Choroid plexus epithelial cell (primary cell): Measurements from ENCODE around the gene CACYBP.

ENCODE experiments used
- DNase-seq: peaks from one replicate; pipeline ENCODE4 v3.0.0-alpha.2; 2010; ENCODE audit warnings: low read depth
- H3K4me3 ChIP-seq: 2 replicates; pipeline ENCODE4 v1.5.1; 2011; ENCODE audit warnings: low read depth, mild to moderate bottlenecking, control low read depth, low read length, moderate library complexity
- CTCF ChIP-seq: conservative IDR thresholded peaks from 2 replicates; pipeline ENCODE4 v1.5.1; 2011; ENCODE audit warnings: low read depth, mild to moderate bottlenecking, control low read depth, inconsistent platforms, low read length, moderate library complexity

The CACYBP gene

GRCh38 chr1:174965362-174966007 lies 34.3 kb upstream of the CACYBP start:
- H3K4me3 ChIP-seq, result no peak overlapping the region
- TF ChIP-seq CTCF, result no peak
- DNase-seq, result peak; percentile 65

GRCh38 chr1:174966008-174966572 lies 33.7 kb upstream of the CACYBP start:
- DNase-seq, result peak; percentile 68
- no peak overlapping the region for H3K4me3 ChIP-seq
- TF ChIP-seq CTCF, result no peak

- no peak for DNase-seq
- TF ChIP-seq CTCF, result no peak
- no peak overlapping the region for H3K4me3 ChIP-seq
These were observed 31.7 kb upstream of the CACYBP start for GRCh38 chr1:174967845-174968705.

- H3K4me3 ChIP-seq, result no peak overlapping the region
- DNase-seq, result peak; percentile 98
- TF ChIP-seq CTCF, result no peak
These were observed 30.9 kb upstream of the CACYBP start for GRCh38 chr1:174968750-174969244.

- no peak overlapping the region for H3K4me3 ChIP-seq
- TF ChIP-seq CTCF, result no peak
- DNase-seq, result peak; percentile 81
These were observed 29.8 kb upstream of the CACYBP start for GRCh38 chr1:174969977-174970376.

GRCh38 chr1:174971466-174971865 lies 28.3 kb upstream of the CACYBP start:
- DNase-seq, result no peak
- no peak for TF ChIP-seq CTCF
- no peak overlapping the region for H3K4me3 ChIP-seq
